ENCODE measurements around the gene CAMTA2. TPM values are rescaled to one million over a fixed set of nuclear protein-coding genes. Genes with fewer than 3 reads are reported as not detected.

The CAMTA2 gene
- total and polyA plus RNA-seq, 2 donors from 2014 or later, result 40.1 to 47.1 TPM

DNA sequence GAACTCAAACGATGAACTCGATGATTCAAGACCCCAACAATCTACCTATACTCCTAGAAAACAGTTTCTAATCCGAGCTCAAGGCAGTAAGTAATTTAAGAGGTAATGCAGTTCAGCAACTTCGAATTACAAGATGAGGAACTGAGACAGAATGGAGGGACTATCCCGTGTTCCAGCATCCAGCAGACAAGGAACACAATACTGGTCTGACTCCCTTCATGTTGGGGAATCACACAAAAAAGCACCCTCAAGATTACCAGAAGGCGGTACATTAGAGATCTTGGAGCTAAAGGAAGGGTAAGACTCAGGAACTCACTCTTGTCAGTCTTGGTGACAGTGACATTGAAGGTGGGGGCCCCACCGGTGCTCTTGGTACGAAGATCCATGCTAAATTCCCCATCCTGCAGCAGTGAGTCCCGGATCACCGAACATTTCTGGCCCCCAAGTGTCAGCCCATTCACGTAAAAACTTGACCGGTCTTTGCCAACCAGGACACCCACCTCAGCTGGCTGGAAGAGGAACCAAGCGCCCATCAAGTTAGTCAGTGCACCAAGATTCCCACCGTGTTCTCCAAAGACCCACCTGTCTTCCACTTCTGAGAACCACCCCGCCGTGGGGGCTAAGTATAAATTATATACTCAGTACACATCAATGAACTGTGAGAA is 41.0 kb downstream of the CAMTA2 start:
- DNase-seq (no peak), FAIRE-seq (no peak)
- peak overlapping the region in 2 of 3 donors; percentile 18 to 73 for H3K9ac ChIP-seq (ENCODE audit: low read length in 3 of 3)
- peaks cover under 1 to 35% (median 15%) of the 10 kb centered on the region in 3 donors for H3K4me1 ChIP-seq (ENCODE audit: control insufficient read depth in 2 of 3, insufficient read depth in 2 of 3, low read depth in 1 of 3, low read length in 3 of 3)
- peak overlapping the region; percentile 40 to 95 (median 83) for H3K4me3 ChIP-seq (ENCODE audit: low read length in 3 of 3)
- no peak for TF ChIP-seq CTCF (IDR thresholded peaks at IDR 0.05; ENCODE audit: borderline replicate concordance, extremely low read depth, insufficient read depth)
- H3K9me3 ChIP-seq (ENCODE audit: control insufficient read depth in 2 of 3, insufficient read depth in 1 of 3, low read length in 3 of 3), result no peaks in the 10 kb centered on the region
- intact Hi-C loops (cut with DNase I), result no loop called here
- no peaks in the 10 kb centered on the region for H3K27me3 ChIP-seq (ENCODE audit: control insufficient read depth, insufficient read depth, low read length)
- H3K36me3 ChIP-seq (ENCODE audit: control insufficient read depth in 2 of 3, insufficient read depth in 3 of 3, low read length in 3 of 3), result peaks cover 6 to 30% (median 21%) of the 10 kb centered on the region in 3 donors
- no peak overlapping the region for H3K27ac ChIP-seq (ENCODE audit: low read depth in 2 of 2, low read length in 2 of 2)

DNA sequence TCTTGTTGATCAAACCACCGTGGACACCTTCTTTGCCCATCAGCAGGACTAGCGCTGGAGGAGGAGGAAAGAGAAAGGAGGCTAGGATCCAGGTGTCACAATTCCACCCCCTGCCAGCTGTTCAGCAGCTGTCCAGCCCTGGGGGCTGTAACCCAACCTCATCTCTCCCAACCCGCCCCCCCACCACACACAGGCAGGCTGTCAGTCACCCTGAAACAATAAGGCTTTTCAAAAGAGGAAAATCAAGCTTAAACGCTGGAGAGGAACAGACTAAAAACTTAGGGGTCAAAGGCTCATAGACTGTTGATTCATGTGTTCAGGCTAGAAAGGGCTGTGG is 41.6 kb downstream of the CAMTA2 start:
- TF ChIP-seq CTCF (IDR thresholded peaks at IDR 0.05; ENCODE audit: borderline replicate concordance, extremely low read depth, insufficient read depth), result no peak

DNA sequence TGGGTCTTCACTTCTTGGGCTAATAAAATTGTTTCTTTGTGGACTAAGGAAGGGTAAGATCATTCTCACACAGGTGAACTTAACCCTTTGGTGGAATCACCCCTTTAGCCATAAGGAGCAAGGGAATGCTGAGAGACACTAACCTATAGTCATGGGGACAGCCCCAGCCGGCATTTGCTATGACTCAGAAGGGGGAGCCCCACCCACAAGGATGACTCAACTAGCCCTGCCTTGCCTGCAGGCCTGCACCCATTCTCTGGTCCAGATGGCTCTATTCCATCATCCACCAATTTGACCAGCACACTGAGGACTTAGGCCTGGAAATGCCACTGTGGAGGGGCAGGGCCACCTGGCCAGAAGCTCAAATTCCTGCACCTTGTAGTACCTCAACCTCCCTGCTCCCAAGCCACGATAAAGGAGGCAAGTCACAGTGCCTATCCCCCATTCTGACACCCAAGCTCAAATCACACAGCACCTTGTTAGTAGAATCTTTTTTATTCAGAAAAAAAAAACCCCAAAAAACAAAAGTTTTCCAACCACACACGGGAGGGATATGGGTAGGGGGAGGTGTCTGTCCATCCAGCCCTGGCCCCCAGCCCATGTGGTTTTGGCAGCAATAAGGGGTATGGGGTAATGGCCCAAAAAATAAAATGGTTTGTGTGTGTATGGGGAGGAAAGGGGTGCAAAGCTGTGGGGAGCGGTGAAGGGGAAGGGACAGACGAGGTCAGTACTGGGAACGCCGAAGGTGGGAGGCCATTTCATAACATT is 42.1 kb downstream of the CAMTA2 start:
- Histone ChIP-seq H3K4me3 (ENCODE audit: low read length in 3 of 3) (no peak overlapping the region), H3K9ac (ENCODE audit: low read length in 3 of 3) (no peak overlapping the region), H3K9me3 (ENCODE audit: control insufficient read depth in 2 of 3, insufficient read depth in 1 of 3, low read length in 3 of 3) (no peaks in the 10 kb centered on the region), H3K36me3 (ENCODE audit: control insufficient read depth in 2 of 3, insufficient read depth in 3 of 3, low read length in 3 of 3) (peaks cover 6 to 30% (median 21%) of the 10 kb centered on the region in 3 donors), H3K27ac (ENCODE audit: low read depth in 2 of 2, low read length in 2 of 2) (peak overlapping the region; percentile 30 to 49), H3K4me1 (ENCODE audit: control insufficient read depth in 2 of 3, insufficient read depth in 2 of 3, low read depth in 1 of 3, low read length in 3 of 3) (peaks cover 5 to 34% (median 13%) of the 10 kb centered on the region in 3 donors), H3K27me3 (ENCODE audit: control insufficient read depth, insufficient read depth, low read length) (no peaks in the 10 kb centered on the region)
- TF ChIP-seq CTCF (IDR thresholded peaks at IDR 0.05; ENCODE audit: borderline replicate concordance, extremely low read depth, insufficient read depth), result no peak
- DNase-seq, result peak in 1 of 5 donors; percentile 87
- no peak for FAIRE-seq
- intact Hi-C loops (cut with DNase I), result no loop called here

More for the DNA sequence above, 41.6 kb downstream of the CAMTA2 start:
- H3K27ac ChIP-seq (ENCODE audit: low read depth in 2 of 2, low read length in 2 of 2), result no peak overlapping the region
- peak overlapping the region in 1 of 3 donors; percentile 73 for H3K9ac ChIP-seq (ENCODE audit: low read length in 3 of 3)
- FAIRE-seq, result no peak
- H3K9me3 ChIP-seq (ENCODE audit: control insufficient read depth in 2 of 3, insufficient read depth in 1 of 3, low read length in 3 of 3), result no peaks in the 10 kb centered on the region
- intact Hi-C loops (cut with DNase I), result no loop called here
- peaks cover 5 to 37% (median 17%) of the 10 kb centered on the region in 3 donors for H3K4me1 ChIP-seq (ENCODE audit: control insufficient read depth in 2 of 3, insufficient read depth in 2 of 3, low read depth in 1 of 3, low read length in 3 of 3)
- no peak for DNase-seq
- H3K4me3 ChIP-seq (ENCODE audit: low read length in 3 of 3), result peak overlapping the region in 2 of 3 donors; percentile 83 to 95
- no peaks in the 10 kb centered on the region for H3K27me3 ChIP-seq (ENCODE audit: control insufficient read depth, insufficient read depth, low read length)
- peaks cover 6 to 30% (median 21%) of the 10 kb centered on the region in 3 donors for H3K36me3 ChIP-seq (ENCODE audit: control insufficient read depth in 2 of 3, insufficient read depth in 3 of 3, low read length in 3 of 3)
